ENCODE results near the gene GRID2.

GRID2 gene

DNA sequence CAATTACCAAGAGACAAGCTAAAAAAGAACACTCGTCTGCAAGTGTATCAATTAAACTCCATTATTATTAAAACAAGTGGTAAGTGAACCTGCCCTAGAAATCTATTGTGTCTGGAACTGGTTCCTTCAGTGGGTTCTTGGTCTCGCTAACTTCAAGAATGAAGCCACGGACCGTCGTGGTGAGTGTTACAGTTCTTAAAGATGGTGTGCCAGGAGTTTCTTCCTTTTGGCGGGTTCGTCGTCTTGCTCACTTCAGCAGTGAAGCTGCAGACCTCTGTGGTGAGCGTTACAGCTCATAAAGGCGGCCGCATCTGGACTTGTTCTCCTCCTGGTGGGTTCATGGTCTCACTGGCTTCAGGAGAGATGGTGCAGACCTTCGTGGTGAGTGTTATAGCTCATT is 231.8 kb downstream of the GRID2 start:
- DNase-seq: no peak

DNA sequence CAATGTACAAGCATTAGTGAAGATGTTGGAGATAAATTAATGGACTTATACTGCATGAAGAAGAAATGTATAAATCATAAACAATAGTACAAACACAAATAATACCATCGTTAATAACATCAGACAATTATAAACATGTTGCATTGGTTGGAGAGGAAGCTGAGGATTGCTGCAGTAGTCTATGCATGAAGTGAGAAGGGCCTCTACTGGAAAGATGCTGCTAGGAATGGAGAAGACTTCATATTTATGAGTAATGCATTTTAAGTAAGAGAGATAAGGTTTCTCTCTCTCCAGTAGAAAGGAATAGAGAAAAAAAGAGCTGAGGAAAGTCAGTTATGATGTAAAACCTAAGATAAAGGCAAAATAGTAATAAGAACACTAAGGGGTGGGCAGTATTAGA is 247.8 kb downstream of the GRID2 start:
- peak; percentile 58 for DNase-seq

DNA sequence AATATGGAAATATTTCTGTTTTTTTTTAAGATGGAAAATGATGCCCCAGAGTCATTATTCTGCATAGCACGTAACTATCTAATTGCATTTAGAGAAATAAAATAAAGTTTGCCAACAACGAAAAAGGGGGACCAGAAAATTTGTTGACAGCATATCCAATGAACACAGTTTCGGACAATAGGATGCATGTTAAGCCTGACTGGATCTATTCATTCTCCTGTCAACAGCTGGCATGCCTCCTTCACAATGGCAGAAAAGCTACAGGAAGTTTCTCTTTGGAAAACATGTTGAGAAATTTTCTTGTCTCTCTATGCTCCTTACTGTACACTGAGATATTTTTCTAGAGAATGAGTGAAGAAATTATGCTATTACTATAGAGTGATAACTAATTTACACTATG is 262.5 kb downstream of the GRID2 start:
- no peak for DNase-seq

DNA sequence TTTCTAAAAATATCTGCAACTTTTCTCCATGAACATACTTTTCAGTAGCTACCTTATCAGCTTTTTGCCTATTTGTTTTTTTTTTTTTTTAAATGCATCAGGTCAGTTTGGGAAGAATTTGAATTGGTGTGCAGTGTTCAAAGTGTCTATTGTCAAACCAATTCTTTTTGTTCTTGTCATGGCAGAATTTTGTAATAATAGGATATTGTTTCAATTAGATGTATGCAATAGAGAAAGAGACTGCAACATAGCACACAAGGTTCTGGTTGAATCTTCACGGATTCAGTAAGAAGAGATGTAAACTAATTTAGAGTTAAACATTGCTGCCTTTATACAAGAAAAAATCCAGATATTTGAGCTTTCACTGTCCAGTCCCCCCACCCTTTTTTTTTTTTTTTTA is 277.1 kb downstream of the GRID2 start:
- DNase-seq: no peak

DNA sequence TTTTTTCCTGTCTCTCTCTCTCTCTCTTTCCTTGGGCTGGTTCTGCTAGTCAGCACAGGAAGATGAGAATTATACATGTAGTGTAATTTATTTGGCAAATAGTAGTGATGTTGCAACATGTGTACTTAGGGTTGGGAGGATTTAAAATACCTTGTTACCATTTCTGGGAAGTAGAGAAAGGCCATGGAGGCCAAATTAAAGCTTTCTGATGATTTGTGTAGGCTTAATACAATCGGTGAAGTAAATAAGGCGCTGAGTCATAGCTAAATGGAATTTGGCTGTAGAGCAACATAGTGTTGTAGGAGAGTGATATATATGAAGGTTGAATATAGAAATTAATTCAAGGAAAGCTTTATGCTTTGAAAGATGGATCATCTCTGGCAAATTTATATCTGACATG is 295.3 kb downstream of the GRID2 start:
- DNase-seq: no peak

DNA sequence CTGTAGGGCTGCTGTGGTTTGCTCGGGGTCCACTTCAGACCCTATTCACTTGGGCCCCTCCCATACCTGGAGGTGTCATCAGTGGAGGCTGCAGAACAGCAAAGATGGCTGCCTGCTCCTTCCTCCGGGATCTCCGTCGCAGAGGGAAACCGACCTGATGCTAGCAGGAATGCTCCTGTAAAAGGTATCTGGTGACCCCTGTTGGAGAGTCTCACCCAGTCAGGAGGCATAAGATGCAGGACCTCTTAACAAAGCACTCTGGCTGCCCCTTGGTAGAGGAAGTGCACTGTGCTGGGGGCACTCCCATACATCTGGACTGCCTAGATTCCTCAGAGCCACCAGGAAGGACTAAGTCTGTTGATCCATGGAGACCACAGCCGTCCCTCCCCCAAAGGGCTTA is 296.9 kb downstream of the GRID2 start:
- peak; percentile 8 for DNase-seq

DNA sequence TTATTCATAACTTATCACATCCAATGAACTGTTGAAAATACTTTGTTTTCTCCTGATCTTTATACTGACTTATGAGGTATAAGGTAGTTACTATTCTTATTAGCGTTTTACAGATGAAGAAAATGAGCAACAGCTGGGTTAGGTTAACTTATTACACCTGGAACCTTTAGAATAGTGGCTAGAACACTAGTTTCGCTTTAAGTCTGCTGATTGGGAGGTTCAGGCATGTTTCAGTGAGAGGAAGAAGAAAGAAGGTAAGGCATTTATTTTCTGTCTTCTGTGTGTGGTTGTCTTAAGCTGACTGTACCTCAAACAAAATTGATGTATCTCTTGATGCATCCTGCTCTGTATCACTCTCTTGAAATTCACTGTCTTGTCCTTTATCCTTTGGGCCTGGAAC is 302.5 kb downstream of the GRID2 start:
- DNase-seq: no peak

DNA sequence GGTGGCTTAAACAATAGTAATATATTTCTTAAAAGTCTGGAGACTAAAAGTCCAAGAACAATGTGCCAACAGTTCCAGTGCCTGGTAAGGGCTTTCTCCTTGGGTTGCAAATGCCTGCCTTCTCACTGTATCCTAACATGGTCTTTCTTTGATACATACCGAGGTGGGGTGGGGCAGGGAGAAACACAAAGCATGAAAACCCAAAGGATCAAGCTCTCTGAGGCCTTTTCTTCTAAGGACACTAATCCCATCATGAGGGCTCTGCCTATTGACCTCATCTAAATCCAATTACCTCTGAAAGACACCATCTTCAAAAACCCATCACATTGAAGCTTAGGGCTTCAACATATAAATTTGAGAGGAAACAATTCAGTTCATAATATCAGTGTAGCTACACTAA is 311.3 kb downstream of the GRID2 start:
- no peak for DNase-seq

DNA sequence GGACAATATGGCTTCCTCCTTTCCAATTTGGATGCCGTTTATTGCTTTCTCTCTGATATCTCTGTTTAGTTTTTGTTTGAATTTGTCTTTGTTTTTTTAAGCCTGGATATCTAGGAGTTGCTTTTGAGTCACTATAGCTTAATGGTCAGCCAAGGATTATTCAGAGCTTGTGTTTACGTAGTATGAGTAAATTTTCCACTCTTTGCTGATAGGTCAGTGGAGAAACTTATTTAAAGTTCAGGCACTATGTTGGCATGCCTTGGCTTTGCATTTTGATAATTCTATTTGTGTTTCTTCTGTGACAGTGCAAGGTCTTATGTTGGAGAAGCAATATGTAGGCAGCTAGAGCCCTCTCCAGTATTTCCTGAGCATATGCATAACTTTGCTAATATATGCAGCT is 315.2 kb downstream of the GRID2 start:
- no peak for DNase-seq

DNA sequence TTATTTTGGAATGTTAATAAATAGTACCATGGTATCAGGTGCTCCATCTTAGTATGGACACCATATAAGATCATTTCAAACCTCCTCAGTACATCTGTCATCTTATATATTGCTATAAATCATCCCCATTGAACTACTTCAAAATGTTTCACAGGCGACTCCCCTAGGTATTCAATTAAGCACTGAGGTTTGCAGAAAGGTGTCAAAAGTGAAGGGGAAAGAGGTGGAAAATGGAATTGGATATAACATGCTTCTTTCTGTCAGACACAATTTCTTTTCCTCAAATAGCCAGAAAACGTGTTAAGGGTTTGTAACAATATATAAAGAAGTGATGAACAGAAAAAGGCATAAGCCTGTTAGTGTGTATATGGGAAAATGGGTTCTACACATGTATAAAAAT is 325.5 kb downstream of the GRID2 start:
- no peak for DNase-seq

DNA sequence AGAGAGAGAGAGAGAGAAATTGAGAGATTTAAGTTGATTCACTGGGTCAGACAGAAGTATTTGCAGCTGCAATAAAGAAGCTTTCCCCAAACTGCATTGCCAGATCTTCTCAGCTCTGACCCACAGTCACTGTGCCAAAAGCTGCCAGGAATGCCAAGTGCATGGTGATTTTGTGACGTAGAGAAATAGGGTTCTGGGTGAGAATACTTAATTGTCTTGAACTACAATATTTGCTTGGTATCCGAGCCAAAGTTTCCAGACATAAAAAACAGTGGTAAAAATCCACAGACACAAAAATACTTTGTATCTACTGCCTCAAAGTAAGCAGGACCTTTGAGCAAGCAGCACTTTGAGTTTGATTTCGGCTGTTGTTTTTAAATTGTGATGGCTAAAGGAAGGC is 331.1 kb downstream of the GRID2 start:
- no peak for DNase-seq

DNA sequence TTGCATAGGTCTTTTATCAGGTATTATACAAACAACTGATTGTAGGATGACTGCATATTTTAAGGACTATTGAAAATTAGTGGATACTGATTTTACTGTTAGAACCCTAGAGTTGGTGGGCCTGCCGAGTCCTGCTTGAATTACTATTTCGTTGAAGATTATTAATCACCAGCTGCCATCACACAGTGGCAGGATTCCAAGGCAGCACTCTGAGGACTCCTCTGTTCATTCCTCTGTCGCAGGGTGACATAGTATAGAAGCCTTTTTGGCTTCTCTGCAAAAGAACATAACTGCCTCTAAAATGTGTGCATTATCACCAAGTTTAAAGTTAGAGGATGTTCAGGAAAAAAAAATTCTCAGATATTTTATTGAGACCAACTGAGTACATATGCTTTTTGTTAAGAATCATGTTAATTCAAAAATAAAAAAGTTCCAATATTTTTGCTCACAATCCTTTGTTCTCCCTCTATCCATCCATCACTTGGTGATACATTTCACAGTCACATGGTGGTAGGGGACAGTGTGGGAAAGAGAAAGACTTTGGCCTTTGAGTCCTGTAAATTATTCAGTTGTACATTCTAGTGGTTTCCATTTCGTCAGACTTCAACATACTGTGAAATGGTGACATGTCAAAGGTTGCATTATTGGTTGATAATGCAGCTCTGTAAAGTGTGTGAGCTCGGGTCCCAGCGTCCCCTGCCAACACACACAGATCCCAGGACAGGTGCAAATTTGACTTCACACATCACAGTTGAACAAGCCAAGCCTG is 332.5 kb downstream of the GRID2 start:
- no peak for DNase-seq

DNA sequence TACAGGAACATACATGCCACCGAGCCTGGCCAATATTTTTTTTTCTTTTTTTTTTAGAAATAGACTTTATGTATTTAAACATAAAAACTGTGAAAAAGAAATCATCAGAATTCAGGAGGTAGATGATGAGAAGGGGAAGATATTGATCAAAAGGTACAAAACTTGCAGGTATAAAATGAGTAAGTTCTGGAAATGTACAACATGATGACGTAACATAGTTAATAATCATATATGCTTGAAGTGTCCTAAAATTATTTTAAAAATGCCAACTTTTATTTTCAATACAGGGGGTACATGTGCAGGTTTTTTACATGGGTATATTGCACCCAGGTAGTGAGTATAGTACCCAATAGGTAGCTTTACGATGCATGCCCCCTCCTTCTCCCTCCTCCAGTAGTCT is 337.6 kb downstream of the GRID2 start:
- DNase-seq: no peak

DNA sequence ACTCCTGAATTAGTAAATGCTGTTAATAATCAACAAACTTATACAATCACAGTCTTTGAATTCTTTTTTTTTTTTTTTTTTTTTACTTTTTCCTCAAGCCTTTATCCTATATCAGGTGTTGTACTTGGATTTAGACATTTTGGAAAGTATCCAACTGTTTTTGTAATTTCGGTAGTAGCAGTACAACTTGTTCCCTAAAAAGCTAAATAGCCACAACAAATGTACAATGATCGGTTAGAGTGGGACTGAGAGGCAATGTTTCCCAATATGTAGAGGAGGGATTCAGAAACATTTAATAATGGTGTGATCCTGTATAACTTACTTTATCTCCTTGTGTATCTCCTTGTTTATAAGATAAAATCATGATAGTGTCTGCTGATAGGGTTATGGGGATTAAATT is 343.1 kb downstream of the GRID2 start:
- peak; percentile 23 for DNase-seq

DNA sequence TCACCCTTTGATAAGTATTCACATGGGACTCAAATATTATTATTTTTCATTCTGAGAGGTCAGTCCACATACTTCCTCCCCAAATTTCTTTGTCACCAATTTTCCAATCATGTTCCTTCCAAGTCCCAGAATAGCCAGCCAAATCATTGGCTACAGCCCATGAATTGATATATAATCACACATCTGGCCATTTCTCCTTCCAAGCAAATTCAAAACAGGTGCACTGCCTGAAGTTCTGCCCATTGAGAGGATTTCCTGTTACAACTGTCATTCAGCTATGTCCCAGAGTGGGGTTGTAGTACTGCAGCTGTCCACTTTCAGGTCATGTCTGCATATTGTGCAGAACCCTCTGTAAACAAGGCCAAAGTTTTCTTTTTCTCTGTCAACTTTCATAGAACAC is 347.8 kb downstream of the GRID2 start:
- DNase-seq: no peak

DNA sequence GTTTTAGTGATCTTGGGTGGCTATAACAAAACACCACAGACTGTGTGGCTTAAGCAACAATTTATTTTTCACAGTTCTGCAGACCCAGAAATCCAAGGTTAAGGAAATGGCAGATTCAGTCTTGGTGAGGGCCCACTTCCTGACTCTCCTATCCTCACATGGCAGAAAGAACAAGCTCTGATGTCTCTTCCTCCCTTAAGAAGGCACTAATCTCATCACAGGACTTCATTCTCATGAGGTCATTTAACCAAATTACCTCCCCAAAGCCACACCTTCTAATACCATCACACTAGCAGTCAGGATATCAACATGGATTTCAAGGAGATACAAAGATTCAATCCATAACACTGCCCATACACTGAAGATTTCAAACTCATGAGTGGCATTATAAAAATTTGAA is 350.3 kb downstream of the GRID2 start:
- no peak for DNase-seq

DNA sequence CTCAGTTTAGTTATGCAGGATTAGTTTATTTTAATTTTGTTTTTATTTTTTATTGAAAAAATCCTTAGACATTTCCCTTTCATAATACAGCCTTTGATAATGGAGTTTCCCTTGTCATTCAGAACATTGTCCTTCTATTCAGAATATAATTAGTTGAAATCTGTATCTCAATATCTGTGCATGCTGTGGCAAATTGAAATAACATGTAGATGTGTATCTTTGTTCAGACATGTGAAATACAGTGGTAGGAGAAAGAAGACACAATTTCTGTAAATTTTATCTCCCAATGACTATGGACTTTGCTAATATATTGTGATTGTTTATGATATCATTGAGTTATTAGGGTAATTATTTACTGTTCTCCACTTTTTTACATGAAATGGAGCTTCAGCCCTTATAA is 353.9 kb downstream of the GRID2 start:
- DNase-seq: no peak

DNA sequence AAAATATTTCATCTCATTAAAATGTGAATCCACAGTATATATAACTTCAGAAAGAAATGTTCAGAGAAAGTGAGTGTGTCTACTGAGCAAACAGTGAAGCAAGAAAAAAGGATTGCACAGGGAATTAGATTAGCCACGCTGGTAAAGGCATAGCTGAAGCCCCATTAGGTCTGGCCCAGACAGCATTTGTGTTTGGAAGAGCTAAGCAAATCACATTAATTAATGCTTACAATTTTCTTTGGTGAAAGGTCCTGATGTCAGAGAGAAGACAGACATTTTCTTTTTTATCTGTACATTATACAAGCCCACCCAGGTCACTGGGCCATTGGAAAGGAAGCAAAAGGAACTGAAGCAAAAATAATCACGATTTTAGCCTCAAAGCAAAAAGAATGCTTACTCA is 354.6 kb downstream of the GRID2 start:
- DNase-seq: no peak

DNA sequence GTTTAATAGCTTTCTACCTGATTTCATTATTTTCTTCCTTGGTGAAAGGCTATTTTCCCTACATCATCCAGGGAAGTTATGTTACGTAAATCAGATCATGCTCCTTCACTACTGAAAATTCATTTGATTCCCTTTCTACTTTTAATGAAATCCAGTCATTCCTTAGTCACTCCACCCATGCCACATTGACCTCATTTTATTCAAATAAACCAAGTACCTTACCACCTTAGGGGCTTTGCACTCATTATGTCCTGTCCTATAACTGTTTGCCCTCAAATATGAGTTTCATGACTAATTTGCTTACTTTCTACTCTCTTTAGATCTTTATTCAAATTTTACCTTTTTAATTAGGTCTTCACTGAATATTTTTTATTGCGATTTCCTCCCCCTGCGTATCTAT is 374.0 kb downstream of the GRID2 start:
- DNase-seq: no peak

DNA sequence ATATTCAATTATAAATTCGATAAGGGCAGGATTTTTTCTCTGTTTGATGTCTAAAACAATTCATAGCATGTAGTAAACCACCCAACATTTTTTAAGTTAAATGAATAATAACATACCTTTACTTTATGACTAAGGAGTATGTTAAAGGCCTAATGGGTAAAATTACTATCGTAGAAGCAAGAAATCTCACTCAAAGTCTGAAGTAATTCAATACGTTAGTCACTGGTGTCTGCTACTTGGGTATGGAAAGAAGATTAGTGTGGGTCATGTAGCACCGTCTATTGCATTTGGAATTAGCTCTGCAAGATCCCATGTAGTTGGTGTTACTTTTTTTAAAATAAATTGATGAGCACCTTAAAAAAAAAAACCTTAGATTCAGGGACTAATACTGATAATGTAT is 374.5 kb downstream of the GRID2 start:
- no peak for DNase-seq

DNA sequence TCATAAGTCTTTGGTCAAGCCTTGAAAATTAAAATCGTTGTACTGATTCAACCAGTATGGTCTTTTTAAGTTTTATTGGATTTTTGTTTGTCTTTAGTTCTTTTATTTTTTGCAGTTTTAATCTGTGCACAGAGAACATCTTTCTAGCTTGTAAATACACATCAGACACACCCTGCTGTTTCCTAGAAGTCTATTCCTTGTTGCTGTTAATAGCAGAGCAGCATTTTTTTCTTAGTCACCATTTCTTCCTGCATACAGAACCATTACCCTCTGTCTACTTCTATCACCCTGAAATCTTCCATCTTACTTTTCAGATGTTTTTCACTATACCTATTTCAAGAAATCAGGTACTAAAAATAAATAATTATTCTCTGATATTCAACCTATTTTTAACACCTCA is 375.4 kb downstream of the GRID2 start:
- no peak for DNase-seq

DNA sequence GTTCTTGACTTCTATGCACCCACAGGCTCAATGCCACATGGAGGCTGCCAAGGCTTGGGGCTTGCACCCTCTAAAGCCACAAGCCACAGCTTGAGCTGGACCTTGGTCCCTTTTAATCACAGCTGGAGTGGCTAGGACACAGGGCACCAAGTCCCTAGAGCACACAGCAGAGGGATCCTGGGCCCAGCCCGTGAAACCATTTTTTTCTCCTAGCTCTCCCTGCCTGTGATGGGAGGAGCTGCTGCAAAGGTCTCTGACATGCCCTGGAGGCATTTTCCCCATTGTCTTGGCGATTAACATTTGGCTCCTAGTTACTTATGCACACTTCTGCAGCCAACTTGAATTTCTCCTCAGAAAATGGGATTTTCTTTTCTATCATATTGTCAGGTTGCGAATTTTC is 410.9 kb downstream of the GRID2 start:
- DNase-seq: no peak

DNA sequence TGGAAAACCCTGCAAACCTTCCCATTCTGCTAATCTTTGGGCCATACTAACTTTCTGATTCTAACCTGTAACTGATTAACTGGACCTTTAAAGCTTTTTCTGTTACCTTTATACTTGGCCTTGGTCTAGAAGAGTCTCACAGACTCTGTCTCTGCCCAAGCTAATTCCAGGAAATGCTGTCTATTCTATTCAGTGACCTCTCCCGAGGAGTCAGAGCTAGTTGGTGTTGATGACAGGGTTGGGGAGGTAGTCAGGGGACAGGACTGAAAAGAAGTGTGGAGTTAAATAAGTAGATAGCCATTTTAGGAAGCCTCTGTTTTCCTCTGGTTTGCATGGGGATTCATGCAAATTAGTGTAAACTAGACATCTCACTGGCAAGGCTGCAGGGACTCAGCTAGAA is 429.5 kb downstream of the GRID2 start:
- no peak for DNase-seq

DNA sequence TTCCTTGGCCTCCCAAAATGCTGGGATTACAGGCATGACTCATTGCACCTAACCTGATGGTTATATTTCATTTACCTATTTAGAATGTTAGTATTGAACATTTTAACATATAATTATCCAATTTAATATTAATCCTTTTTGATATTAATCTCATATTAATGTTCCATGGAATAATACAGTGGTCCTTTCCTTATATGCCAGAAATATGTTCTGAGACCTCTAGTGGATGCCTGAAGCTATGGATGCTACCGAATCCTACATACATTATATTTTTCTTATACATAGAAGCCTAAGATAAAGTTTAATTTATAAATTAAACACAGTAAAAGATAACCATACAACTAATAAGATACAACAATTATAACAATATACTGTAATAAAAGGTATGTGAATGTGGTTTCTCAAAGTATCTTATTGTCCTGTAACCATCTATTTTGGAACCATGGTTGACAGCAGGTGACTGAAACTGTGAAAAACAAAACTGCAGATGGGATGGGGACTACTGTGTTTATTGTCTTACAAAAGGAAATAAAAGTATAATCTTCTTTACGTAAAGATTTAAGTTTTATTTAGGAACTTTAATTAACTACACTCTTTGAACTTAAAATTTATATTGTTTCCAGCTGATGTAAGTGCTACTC is 431.4 kb downstream of the GRID2 start:
- DNase-seq: no peak

DNA sequence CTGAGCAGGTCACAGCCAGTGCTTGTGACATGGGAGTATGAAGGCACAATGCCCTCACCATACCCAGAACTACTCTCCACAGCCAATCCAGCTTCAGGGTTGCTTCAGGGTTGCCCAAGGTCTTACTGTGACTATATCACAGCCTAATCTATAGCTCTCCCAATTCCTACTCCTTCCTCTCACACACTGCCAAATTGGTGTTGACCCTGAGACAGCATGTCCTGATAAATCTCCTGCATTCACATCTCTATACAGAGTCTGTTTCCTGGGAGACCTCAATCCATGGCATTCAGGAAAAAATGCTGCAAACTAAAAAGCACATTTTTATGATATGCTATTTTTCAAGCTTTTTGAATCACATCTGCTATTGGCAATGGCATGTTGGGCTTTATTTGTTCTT is 456.7 kb downstream of the GRID2 start:
- DNase-seq: no peak
